GM18519 (cell line): ENCODE measurements around the gene DDI1.

Experiments
- ATAC-seq: cut with Tn5 transposase; IDR thresholded peaks from one replicate; pipeline ENCODE4 v1.9.1; 2021; ENCODE audit warnings: mild to moderate bottlenecking, moderate library complexity; ENCODE audit not compliant: unreplicated experiment, low FRiP score

The DDI1 gene

GRCh38 chr11:104075706-104076105 lies 39.3 kb downstream of the DDI1 start:
- no peak for ATAC-seq

GRCh38 chr11:104076455-104076854 lies 40.0 kb downstream of the DDI1 start:
- no peak for ATAC-seq

- no peak for ATAC-seq
Measured at GRCh38 chr11:104078245-104078644, 41.8 kb downstream of the DDI1 start.

- no peak for ATAC-seq
Measured at GRCh38 chr11:104078995-104079394, 42.6 kb downstream of the DDI1 start.

- no peak for ATAC-seq
Measured at GRCh38 chr11:104086621-104087020, 50.2 kb downstream of the DDI1 start.
